HepG2 (cell line): ENCODE results near the gene RUSC1. TPM values are rescaled to one million over a fixed set of nuclear protein-coding genes. Genes with fewer than 3 reads are reported as not detected.

Source experiments
- ARID5B ChIP-seq: IDR thresholded peaks from 2 replicates; pipeline ENCODE4 v1.4.0; 2020; ENCODE audit warnings: mild to moderate bottlenecking, missing genetic modification reagents
- BORCS8-MEF2B ChIP-seq: sonication (generic); formaldehyde crosslinking; IDR thresholded peaks from 2 replicates; pipeline ENCODE4 v1.8.0; 2022; ENCODE audit warnings: mild to moderate bottlenecking, missing genetic modification reagents
- ELF1 ChIP-seq: sonication (generic); formaldehyde crosslinking; IDR thresholded peaks from 2 replicates; pipeline ENCODE4 v1.4.0; 2020; ENCODE audit warnings: missing genetic modification reagents
- HBP1 ChIP-seq: IDR thresholded peaks from 2 replicates; pipeline ENCODE4 v1.6.1; 2016; ENCODE audit warnings: low read depth, control low read depth
- HOXA3 ChIP-seq: sonication (generic); formaldehyde crosslinking; IDR thresholded peaks from 2 replicates; pipeline ENCODE4 v1.5.0; 2020; ENCODE audit warnings: missing genetic modification reagents
- MED1 ChIP-seq: sonication (generic); formaldehyde crosslinking; IDR thresholded peaks from 2 replicates; pipeline ENCODE4 v1.4.0; 2020; ENCODE audit warnings: missing genetic modification reagents
- NFYC ChIP-seq: IDR thresholded peaks from 2 replicates; pipeline ENCODE4 v1.6.1; 2016; ENCODE audit warnings: missing genetic modification reagents, missing compliant biosample characterization
- POLR2A ChIP-seq, 2 experiments: IDR thresholded peaks; 2 replicates each; pipeline ENCODE4 v1.6.1; 2011; ENCODE audit warnings: low read depth in 2 of 2, low read length in 2 of 2, mild to moderate bottlenecking in 1 of 2, moderate library complexity in 1 of 2; ENCODE audit not compliant: insufficient read depth in 1 of 2
- RAD21 ChIP-seq: fragments of 450-650 bp; formaldehyde crosslinking; IDR thresholded peaks from 2 replicates; pipeline ENCODE4 v1.5.0; 2020; ENCODE audit warnings: mild to moderate bottlenecking
- RXRA ChIP-seq: sonication (generic); formaldehyde crosslinking; IDR thresholded peaks from 2 replicates; pipeline ENCODE4 v1.5.1; 2020; ENCODE audit warnings: missing genetic modification reagents
- RXRB ChIP-seq: IDR thresholded peaks from 2 replicates; pipeline ENCODE4 v1.6.1; 2016; ENCODE audit warnings: borderline replicate concordance, missing genetic modification reagents, missing compliant biosample characterization
- SAFB2 ChIP-seq: sonication (generic); formaldehyde crosslinking; IDR thresholded peaks from 2 replicates; pipeline ENCODE4 v1.5.1; 2020; ENCODE audit warnings: missing genetic modification reagents, low read depth, mild to moderate bottlenecking, borderline replicate concordance
- SAP130 ChIP-seq: IDR thresholded peaks from 2 replicates; pipeline ENCODE4 v1.6.1; 2016; ENCODE audit warnings: low read depth
- TP53 ChIP-seq: sonication (generic); formaldehyde crosslinking; conservative IDR thresholded peaks from 2 replicates; pipeline ENCODE4 v1.4.0; 2020; ENCODE audit warnings: missing genetic modification reagents
- XBP1 ChIP-seq: sonication (generic); formaldehyde crosslinking; IDR thresholded peaks from 2 replicates; pipeline ENCODE4 v1.5.0; 2020; ENCODE audit warnings: missing genetic modification reagents
- ZBTB20 ChIP-seq: sonication (generic); formaldehyde crosslinking; IDR thresholded peaks from 2 replicates; pipeline ENCODE4 v1.8.1; 2023; ENCODE audit warnings: missing genetic modification reagents, low read depth, mild to moderate bottlenecking, borderline replicate concordance
- ZBTB38 ChIP-seq: sonication (generic); formaldehyde crosslinking; IDR thresholded peaks from 2 replicates; pipeline ENCODE4 v1.5.1; 2020; ENCODE audit warnings: mild to moderate bottlenecking, missing genetic modification reagents
- ZNF275 ChIP-seq: sonication (generic); formaldehyde crosslinking; IDR thresholded peaks from 2 replicates; pipeline ENCODE4 v1.8.0; 2022; ENCODE audit warnings: missing genetic modification reagents, mild to moderate bottlenecking, inconsistent platforms, borderline replicate concordance
- ZNF678 ChIP-seq: sonication (generic); formaldehyde crosslinking; IDR thresholded peaks from 2 replicates; pipeline ENCODE4 v1.4.0; 2020; ENCODE audit warnings: mild to moderate bottlenecking, missing genetic modification reagents
- ZXDC ChIP-seq: sonication (generic); formaldehyde crosslinking; IDR thresholded peaks from 2 replicates; pipeline ENCODE4 v1.5.0; 2020; ENCODE audit warnings: mild to moderate bottlenecking, missing genetic modification reagents
- polyA plus RNA-seq, 8 experiments: library from polyadenylated mRNA; depleted of rRNA in 3 of 8; stranded (reverse) in 7 of 8; unstranded in 1 of 8; fragments of >200 nt; fragmentation: Illumina TruSeq in 4 of 8; extraction: Trizol in 4 of 8; gene quantifications; 2 replicates each; pipeline versions ENCODE4 v1.2.1 to v1.2.3, GENCODE V29; 2011 to 2016; ENCODE audit warnings: low read depth in 4 of 8, missing spikeins in 1 of 8, mixed read lengths in 1 of 8; ENCODE audit not compliant: insufficient read depth in 1 of 8
- total RNA-seq, 5 experiments: library from RNA; depleted of rRNA; stranded (reverse); fragments of >200 nt; fragmentation: Illumina TruSeq; extraction: Trizol; gene quantifications; 2 replicates each; pipeline ENCODE4 v1.2.3, GENCODE V29; 2016; ENCODE audit warnings: low read depth in 1 of 5

Gene RUSC1
- total and polyA plus RNA-seq, 2 of the 13 experiments (the other 11 are each of a cell fraction or from before 2014, with no cell fraction given) = 18.7 to 20.4 TPM

- TF ChIP-seq RXRA (CRISPR knock-in tag) = 0 out of 2 replicates have a peak, but pooled peaks have one; percentile 31
- peak; percentile 56; the same call in 1 of the 2 replicates for TF ChIP-seq HBP1 (CRISPR knock-in tag)
- TF ChIP-seq ZBTB20 (CRISPR knock-in tag) = no peak
- 0 out of 2 replicates have a peak, but pooled peaks have one; percentile 25 for TF ChIP-seq ARID5B (CRISPR knock-in tag)
- no peak; the same call in 1 of the 2 replicates for TF ChIP-seq ZBTB38 (CRISPR knock-in tag)
- TF ChIP-seq ZXDC = no peak
- peak; percentile 92 for TF ChIP-seq SAP130
- no peak for TF ChIP-seq ZNF678 (CRISPR knock-in tag)
- TF ChIP-seq XBP1 (CRISPR knock-in tag) = no peak
- TF ChIP-seq RXRB (CRISPR knock-in tag) = peak; percentile 25; the same call in 1 of the 2 replicates
- TF ChIP-seq ZNF275 = peak; percentile 38; the same call in 1 of the 2 replicates
- peak; percentile 99 for TF ChIP-seq NFYC (CRISPR knock-in tag)
- peak; percentile 93 for TF ChIP-seq ELF1 (CRISPR knock-in tag)
- peak; percentile 87 for TF ChIP-seq MED1 (CRISPR knock-in tag)
- TF ChIP-seq HOXA3 = peak; percentile 94
- peak; percentile 84; the same call in 1 of the 2 replicates for TF ChIP-seq BORCS8-MEF2B (CRISPR knock-in tag)
- 0 out of 2 replicates have a peak, but pooled peaks have one; percentile 22 for TF ChIP-seq RAD21
- peak; percentile 71 to 84 for TF ChIP-seq POLR2A (IDR thresholded peaks at IDR 0.05; ENCODE audit: insufficient read depth in 1 of 2, low read depth in 2 of 2, low read length in 2 of 2)
- peak; percentile 61; the same call in 1 of the 2 replicates for TF ChIP-seq SAFB2
- no peak; the same call in 1 of the 2 replicates for TF ChIP-seq TP53
Measured at GRCh38 chr1:155308493-155309422, 11.9 kb upstream of the RUSC1 start, which contains the start of gene FDPS (continued).
